HEK293T (cell line): ENCODE data around the gene PLA1A.

Source experiments
- CTCF ChIA-PET: fragments of 350-600 bp; formaldehyde crosslinking; extraction: SDS; loops from one replicate; lab custom pipeline; 2021; ENCODE audit warnings: antibody characterized with exemption, inconsistent platforms; lab: Yijun Ruan, JAX
- POLR2A ChIA-PET: fragments of 350-600 bp; formaldehyde crosslinking; extraction: SDS; loops from one replicate; lab custom pipeline; 2020; ENCODE audit warnings: antibody characterized with exemption, inconsistent platforms; lab: Yijun Ruan, JAX
- DNase-seq: peaks from one replicate; pipeline ENCODE4 v3.0.0; 2012; ENCODE audit warnings: mixed read lengths; ENCODE audit errors: extremely low spot score
- ARNT ChIP-seq: fragments of 450-650 bp; IDR thresholded peaks from 2 replicates; pipeline ENCODE4 v1.6.1; 2017; ENCODE audit warnings: mild to moderate bottlenecking
- BHLHE40 ChIP-seq: fragments of 450-650 bp; IDR thresholded peaks from 2 replicates; pipeline ENCODE4 v1.6.1; 2016; ENCODE audit warnings: mild to moderate bottlenecking, moderate library complexity, borderline replicate concordance
- CTBP1 ChIP-seq: fragments of 450-650 bp; IDR thresholded peaks from 2 replicates; pipeline ENCODE4 v1.6.1; 2016; ENCODE audit warnings: borderline replicate concordance
- ELF4 ChIP-seq: fragments of 450-650 bp; IDR thresholded peaks from 2 replicates; pipeline ENCODE4 v1.6.1; 2017; ENCODE audit warnings: antibody characterized with exemption
- FOXA1 ChIP-seq: fragments of 450-650 bp; IDR thresholded peaks from 2 replicates; pipeline ENCODE4 v1.6.1; 2016; ENCODE audit warnings: mild to moderate bottlenecking
- FOXK2 ChIP-seq: fragments of 450-650 bp; IDR thresholded peaks from 2 replicates; pipeline ENCODE4 v1.6.1; 2016; ENCODE audit warnings: mild to moderate bottlenecking
- FOXM1 ChIP-seq: fragments of 450-650 bp; IDR thresholded peaks from 2 replicates; pipeline ENCODE4 v1.6.1; 2017; ENCODE audit warnings: mild to moderate bottlenecking, borderline replicate concordance
- HDGF ChIP-seq: fragments of 450-650 bp; IDR thresholded peaks from 2 replicates; pipeline ENCODE4 v1.6.1; 2017; ENCODE audit warnings: antibody characterized with exemption, borderline replicate concordance
- L3MBTL2 ChIP-seq: fragments of 450-650 bp; conservative IDR thresholded peaks from 2 replicates; pipeline ENCODE4 v1.6.1; 2016; ENCODE audit warnings: mild to moderate bottlenecking
- LEF1 ChIP-seq: fragments of 450-650 bp; IDR thresholded peaks from 2 replicates; pipeline ENCODE4 v1.6.1; 2017; ENCODE audit warnings: mild to moderate bottlenecking, borderline replicate concordance
- NFRKB ChIP-seq: fragments of 450-650 bp; IDR thresholded peaks from 2 replicates; pipeline ENCODE4 v1.6.1; 2016; ENCODE audit warnings: mild to moderate bottlenecking, moderate library complexity
- SP1 ChIP-seq: fragments of 450-650 bp; IDR thresholded peaks from 2 replicates; pipeline ENCODE4 v1.6.1; 2017
- SUZ12 ChIP-seq: fragments of 450-650 bp; IDR thresholded peaks from 2 replicates; pipeline ENCODE4 v1.6.1; 2016; ENCODE audit warnings: mild to moderate bottlenecking
- TARDBP ChIP-seq: fragments of 450-650 bp; IDR thresholded peaks from 2 replicates; pipeline ENCODE4 v1.6.1; 2016
- ZNF384 ChIP-seq: fragments of 450-650 bp; IDR thresholded peaks from 2 replicates; pipeline ENCODE4 v1.6.1; 2016
- TF ChIP-seq, protein P1 (sequence below): fragments of 450-650 bp; IDR thresholded peaks from 2 replicates; pipeline ENCODE4 v1.6.1; 2016

Gene PLA1A

DNA sequence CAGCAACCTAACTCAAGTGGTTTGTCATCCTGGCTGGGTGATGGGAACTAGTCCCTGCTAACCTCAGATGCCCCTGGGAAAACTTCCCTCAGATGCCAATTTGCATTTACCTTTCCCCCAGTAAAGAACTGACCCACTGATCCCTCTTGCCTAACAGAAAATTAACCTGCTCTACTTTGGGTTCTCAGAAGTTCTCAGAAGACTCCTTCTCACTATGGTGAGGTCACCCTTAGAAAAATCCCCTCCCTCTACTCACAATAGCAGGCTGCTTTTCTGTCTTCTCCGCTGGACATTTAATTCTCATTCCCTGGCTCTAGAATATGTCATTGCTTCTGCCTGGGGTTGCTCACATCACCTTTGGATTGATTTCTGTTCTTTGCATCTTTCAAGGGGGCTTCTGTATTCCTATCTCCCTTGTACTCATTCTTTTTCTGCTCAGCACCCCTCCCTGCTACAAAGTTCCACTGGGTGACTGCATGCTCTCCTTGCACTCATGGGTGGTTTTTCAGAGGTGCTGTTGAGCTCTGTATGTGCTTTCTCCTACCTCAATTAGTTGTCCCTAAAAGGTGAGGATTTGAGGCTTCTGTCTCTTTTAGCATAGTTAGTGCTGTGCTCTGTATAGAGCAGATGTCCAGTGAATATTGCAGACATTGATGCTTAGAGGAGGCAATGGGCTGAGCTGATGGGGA lies 869 bp downstream of the PLA1A start:
- POLR2A ChIA-PET = no interaction called here

DNA sequence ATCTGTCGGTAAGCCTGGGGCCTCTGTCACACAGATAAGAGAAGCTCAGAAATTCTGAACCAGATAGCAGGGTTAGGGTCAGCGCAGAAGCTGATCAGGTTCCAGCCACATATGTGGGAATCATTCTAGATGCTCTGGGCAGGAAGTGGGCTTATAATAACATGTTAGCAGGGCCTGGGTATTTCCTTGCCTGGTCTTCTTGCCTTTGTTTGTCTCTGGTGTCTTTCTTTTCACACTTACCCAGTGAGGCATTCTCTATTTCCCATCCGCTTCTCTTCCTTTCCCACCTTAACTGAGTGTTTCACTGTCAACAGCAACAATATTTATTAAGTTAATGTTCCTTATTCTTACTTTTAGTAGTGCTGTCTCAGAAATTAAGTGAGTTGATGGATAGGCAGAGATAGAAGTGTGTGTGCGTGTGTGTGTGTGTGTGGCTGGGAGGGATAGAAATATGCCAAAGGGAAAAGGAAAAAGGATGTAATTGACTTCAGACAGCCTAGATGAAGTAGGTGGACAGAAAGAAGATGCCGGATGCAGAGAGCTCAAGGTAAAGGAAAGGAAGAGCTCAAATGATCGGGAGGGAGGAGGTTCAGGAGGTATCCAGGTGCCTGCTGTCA lies 2.0 kb downstream of the PLA1A start:
- CTCF ChIA-PET = interaction anchor here (1.5 kb wide), 1 partner anchor 21 kb away, joined by 3 read pairs; no protein-coding TSS in a partner anchor
- TF ChIP-seq, protein P1, sequence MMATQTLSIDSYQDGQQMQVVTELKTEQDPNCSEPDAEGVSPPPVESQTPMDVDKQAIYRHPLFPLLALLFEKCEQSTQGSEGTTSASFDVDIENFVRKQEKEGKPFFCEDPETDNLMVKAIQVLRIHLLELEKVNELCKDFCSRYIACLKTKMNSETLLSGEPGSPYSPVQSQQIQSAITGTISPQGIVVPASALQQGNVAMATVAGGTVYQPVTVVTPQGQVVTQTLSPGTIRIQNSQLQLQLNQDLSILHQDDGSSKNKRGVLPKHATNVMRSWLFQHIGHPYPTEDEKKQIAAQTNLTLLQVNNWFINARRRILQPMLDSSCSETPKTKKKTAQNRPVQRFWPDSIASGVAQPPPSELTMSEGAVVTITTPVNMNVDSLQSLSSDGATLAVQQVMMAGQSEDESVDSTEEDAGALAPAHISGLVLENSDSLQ = no peak
- no peak for TF ChIP-seq SUZ12
- no peak for TF ChIP-seq L3MBTL2
- TF ChIP-seq FOXM1 = no peak
- POLR2A ChIA-PET = interaction anchor here (1.5 kb wide), 1 partner anchor 73 kb away, joined by 4 read pairs; no protein-coding TSS in a partner anchor
- DNase-seq = no peak

More for the DNA sequence above, 869 bp downstream of the PLA1A start:
- CTCF ChIA-PET = no interaction called here
- TF ChIP-seq SUZ12 (no peak), ELF4 (no peak), CTBP1 (no peak)
- no peak for DNase-seq

DNA sequence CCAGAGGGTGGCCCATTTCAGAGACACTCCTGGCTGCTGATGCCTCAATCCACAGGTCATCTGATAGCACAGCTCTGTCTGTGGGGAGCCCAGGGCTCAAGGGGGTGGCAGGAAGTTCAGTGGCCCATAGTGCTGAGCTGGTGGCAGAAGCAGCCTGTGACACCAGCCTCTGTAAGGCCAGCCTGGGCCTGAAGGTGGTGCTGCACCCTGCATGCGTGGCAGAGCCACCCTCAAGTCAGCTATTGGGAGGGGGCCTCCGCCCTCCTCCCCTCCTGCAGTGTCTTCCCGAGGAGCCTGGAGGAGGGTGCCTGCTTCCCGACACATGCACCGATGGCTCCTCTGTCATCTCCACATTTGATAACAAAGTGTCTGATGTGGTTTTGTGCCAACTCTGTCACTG lies 3.0 kb downstream of the PLA1A start:
- DNase-seq = peak; percentile 54
- TF ChIP-seq LEF1 (no peak), ZNF384 (no peak), CTBP1 (no peak), FOXM1 (no peak), SP1 (no peak), SUZ12 (no peak), FOXA1 (no peak), TARDBP (no peak), HDGF (no peak), L3MBTL2 (no peak), NFRKB (no peak), ELF4 (no peak), ARNT (no peak), FOXK2 (no peak)
- TF ChIP-seq, protein P1 = no peak
- CTCF ChIA-PET = interaction anchor here (0.6 to 1.5 kb wide), 2 partner anchors 22 to 77 kb away, joined by 3 to 4 read pairs; no protein-coding TSS in a partner anchor
- POLR2A ChIA-PET = interaction anchor here (1.0 to 1.5 kb wide), 3 partner anchors 72 to 494 kb away, joined by 3 to 4 read pairs (median 3); partner anchors contain the start of gene GSK3B

DNA sequence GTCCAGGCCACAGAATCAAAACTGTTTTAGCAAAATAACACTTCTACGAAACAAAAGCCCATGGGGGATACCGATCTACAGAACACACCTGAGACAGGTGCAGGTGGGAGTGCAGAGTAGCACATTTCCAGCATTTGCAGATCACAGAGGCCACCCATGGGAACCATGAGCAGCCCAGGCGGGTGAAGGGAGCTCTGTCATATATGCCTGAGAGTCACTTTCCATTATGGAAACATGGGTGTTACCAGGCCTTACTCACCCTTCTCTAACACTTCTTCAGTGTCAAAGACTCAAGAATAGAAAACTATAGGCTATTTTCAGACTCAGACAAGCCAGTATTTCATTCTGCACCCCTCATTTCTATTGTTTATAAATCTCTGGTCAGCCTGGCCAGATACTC lies 3.5 kb downstream of the PLA1A start:
- CTCF ChIA-PET = interaction anchor here (1.0 to 1.5 kb wide), 2 partner anchors 23 to 43 kb away, joined by 3 read pairs; no protein-coding TSS in a partner anchor
- TF ChIP-seq BHLHE40 (no peak), FOXK2 (no peak), ARNT (no peak), LEF1 (no peak), ZNF384 (no peak), CTBP1 (no peak), NFRKB (no peak), SP1 (no peak), L3MBTL2 (no peak), FOXM1 (no peak), SUZ12 (no peak), TARDBP (no peak), FOXA1 (no peak), HDGF (no peak), ELF4 (no peak)
- TF ChIP-seq, protein P1 = no peak
- no peak for DNase-seq
- POLR2A ChIA-PET = interaction anchor here (1.0 kb wide), 2 partner anchors 81 to 493 kb away, joined by 3 read pairs; partner anchors contain the start of gene GSK3B

DNA sequence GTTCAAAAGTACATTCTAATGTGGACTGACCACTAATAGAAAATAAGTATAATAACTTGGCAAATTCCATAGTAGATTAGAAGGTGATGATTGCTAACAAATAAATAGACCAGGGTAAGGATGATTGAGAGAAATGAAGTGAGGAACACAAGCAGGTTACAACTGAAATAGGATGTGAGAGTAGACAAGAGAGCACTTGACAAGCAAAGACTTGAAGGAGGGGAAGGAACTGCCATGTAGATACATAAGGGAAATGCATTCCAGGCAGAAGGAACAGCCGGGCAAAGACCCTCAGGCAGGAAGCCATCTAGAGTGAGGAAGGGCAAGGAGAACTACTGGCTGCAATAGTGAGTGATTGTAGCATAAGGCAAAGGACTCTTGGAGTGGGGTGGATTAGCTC lies 5.0 kb downstream of the PLA1A start:
- TF ChIP-seq, protein P1 = no peak
- no peak for DNase-seq
- POLR2A ChIA-PET = interaction anchor here (1.4 kb wide), 1 partner anchor 74 kb away, joined by 3 read pairs; the partner anchor contains the start of gene COX17
- CTCF ChIA-PET = no interaction called here

DNA sequence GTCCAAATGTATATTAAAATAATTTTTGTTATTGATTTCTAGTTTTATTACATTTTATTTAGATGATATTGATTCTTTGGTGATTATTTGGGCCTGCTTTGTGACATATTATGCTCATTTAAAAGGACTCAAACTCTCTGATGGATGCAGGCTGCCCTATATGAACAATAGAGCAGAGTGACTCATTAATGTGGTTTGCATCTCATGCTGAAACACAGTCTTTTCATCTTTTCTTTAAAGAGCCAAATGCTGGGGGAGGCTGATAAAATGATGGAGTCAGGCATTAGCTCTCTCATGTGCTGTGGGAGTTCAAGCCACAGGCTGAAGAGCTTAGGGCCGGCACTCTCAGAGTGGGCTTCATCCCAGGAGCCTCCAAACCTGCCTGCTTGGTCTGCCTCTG lies 7.2 kb downstream of the PLA1A start:
- ChIA-PET POLR2A (no interaction called here), CTCF (no interaction called here)
- TF ChIP-seq ELF4 (no peak), NFRKB (no peak), BHLHE40 (no peak), TARDBP (no peak), FOXA1 (no peak)
- TF ChIP-seq, protein P1 = no peak
- no peak for DNase-seq
